ENCODE data around the gene SLC27A1.

Gene SLC27A1

DNA sequence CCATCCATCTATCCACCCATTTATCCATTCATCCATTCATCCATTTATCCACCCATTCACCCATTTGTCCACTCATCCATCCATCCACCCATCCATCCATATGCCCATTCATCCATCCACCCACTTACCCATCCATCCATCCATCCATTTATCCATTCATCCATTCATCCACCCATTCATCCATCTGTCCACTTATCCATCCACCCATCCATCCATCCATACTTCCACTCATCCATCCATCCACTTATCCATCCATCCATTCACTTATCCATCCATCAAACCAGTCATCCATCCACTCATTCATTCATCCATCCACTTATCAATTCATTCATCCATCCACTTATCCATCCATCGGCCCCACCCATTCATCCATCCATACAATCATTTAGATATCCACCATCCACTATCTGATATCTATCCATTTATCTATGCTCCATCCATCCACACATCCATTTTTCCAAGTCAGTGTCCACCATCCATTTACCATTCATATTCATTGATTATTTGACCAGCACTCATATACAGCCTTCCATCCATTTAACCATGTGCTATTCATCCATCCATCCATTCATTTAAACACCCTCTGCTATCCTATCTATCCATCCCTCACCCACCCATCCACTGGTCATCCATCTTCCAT lies 24.7 kb upstream of the SLC27A1 start:
- TF ChIP-seq POLR2AphosphoS5 (IDR thresholded peaks at IDR 0.05; ENCODE audit: low read depth, low read length) (no peak), SIN3A (IDR thresholded peaks at IDR 0.05; ENCODE audit: borderline replicate concordance, insufficient read depth, low read length) (no peak)

GRCh38 chr19:17447704-17448130 lies 22.6 kb upstream of the SLC27A1 start:
- TF ChIP-seq REST (IDR thresholded peaks at IDR 0.05; ENCODE audit: insufficient read depth in 1 of 2, low read depth in 2 of 2, low read length in 2 of 2) (no peak), TAF1 (IDR thresholded peaks at IDR 0.05; ENCODE audit: borderline replicate concordance, insufficient read depth, low read length) (no peak), SIN3A (IDR thresholded peaks at IDR 0.05; ENCODE audit: borderline replicate concordance, insufficient read depth, low read length) (no peak), POLR2AphosphoS5 (IDR thresholded peaks at IDR 0.05; ENCODE audit: low read depth, low read length) (no peak)

GRCh38 chr19:17448131-17448967 lies 22.0 kb upstream of the SLC27A1 start, which contains the start of gene TMEM221:
Gene TMEM221, minus strand, starts transcription at chr19:17448668. Its CDS starts 206 bp downstream, at chr19:17448462.
- TF ChIP-seq SIN3A (IDR thresholded peaks at IDR 0.05; ENCODE audit: borderline replicate concordance, insufficient read depth, low read length) = no peak
- TF ChIP-seq TAF1 (IDR thresholded peaks at IDR 0.05; ENCODE audit: borderline replicate concordance, insufficient read depth, low read length) = no peak
- no peak for TF ChIP-seq REST (IDR thresholded peaks at IDR 0.05; ENCODE audit: insufficient read depth in 1 of 2, low read depth in 2 of 2, low read length in 2 of 2)
- no peak for TF ChIP-seq FOXP2 (optimal IDR thresholded peaks at IDR 0.05; ENCODE audit: borderline replicate concordance, extremely low read depth, extremely low read length, insufficient read depth)
- no peak for TF ChIP-seq POLR2AphosphoS5 (IDR thresholded peaks at IDR 0.05; ENCODE audit: low read depth, low read length)

- TF ChIP-seq SIN3A (IDR thresholded peaks at IDR 0.05; ENCODE audit: borderline replicate concordance, insufficient read depth, low read length) (no peak), REST (IDR thresholded peaks at IDR 0.05; ENCODE audit: insufficient read depth in 1 of 2, low read depth in 2 of 2, low read length in 2 of 2) (no peak)
These were observed 19.9 kb upstream of the SLC27A1 start for GRCh38 chr19:17450264-17451075.

- no peak for TF ChIP-seq FOXP2 (optimal IDR thresholded peaks at IDR 0.05; ENCODE audit: borderline replicate concordance, extremely low read depth, extremely low read length, insufficient read depth)
- TF ChIP-seq REST (IDR thresholded peaks at IDR 0.05; ENCODE audit: insufficient read depth in 1 of 2, low read depth in 2 of 2, low read length in 2 of 2) = no peak
- TF ChIP-seq TAF1 (IDR thresholded peaks at IDR 0.05; ENCODE audit: borderline replicate concordance, insufficient read depth, low read length) = no peak
- TF ChIP-seq SIN3A (IDR thresholded peaks at IDR 0.05; ENCODE audit: borderline replicate concordance, insufficient read depth, low read length) = no peak
- no peak for TF ChIP-seq POLR2AphosphoS5 (IDR thresholded peaks at IDR 0.05; ENCODE audit: low read depth, low read length)
These were observed 18.5 kb upstream of the SLC27A1 start for GRCh38 chr19:17451820-17452219.
